ENCODE results near the gene SLC28A2. TPM values are rescaled to one million over a fixed set of nuclear protein-coding genes. Genes with fewer than 3 reads are reported as not detected.

SLC28A2 gene
- total RNA-seq, 1 experiment from 2014 or later = 0.20 TPM

- TF ChIP-seq KAT7 (CRISPR knock-in tag; IDR thresholded peaks at IDR 0.05; ENCODE audit: borderline replicate concordance) = no peak
- TF ChIP-seq RORB (CRISPR knock-in tag; IDR thresholded peaks at IDR 0.05) = no peak
- no peak for TF ChIP-seq ZNF532 (CRISPR knock-in tag; IDR thresholded peaks at IDR 0.05; ENCODE audit: borderline replicate concordance)
- TF ChIP-seq USF2 (CRISPR knock-in tag; IDR thresholded peaks at IDR 0.05) = no peak
- TF ChIP-seq SMAD4 (CRISPR knock-in tag; IDR thresholded peaks at IDR 0.05) = no peak
Measured at GRCh38 chr15:45276831-45277230, 24.8 kb downstream of the SLC28A2 start (continued).

GRCh38 chr15:45279024-45279698, 27.1 kb downstream of the SLC28A2 start:
- Mint-ChIP-seq H3K27me3 (ENCODE audit: low read depth) (peaks cover 48% of the 10 kb centered on the region), H3K4me1 (0 out of 2 replicates have a peak, but pooled peaks cover 3% of the 10 kb centered on the region), H3K9me3 (no peaks in the 10 kb centered on the region), H3K36me3 (no peaks in the 10 kb centered on the region), H3K4me3 (peak overlapping the region; percentile 80), H3K27ac (peak overlapping the region; percentile 43)
- ChIA-PET POLR2A (no interaction called here), CTCF (interaction anchor here (1.0 to 1.6 kb wide), 5 partner anchors 26 to 153 kb away, joined by 3 to 7 read pairs (median 4); no protein-coding TSS in a partner anchor)
- TF ChIP-seq CREM (CRISPR knock-in tag; IDR thresholded peaks at IDR 0.05) (peak; percentile 80; the same call in 1 of the 2 replicates), MAX (CRISPR knock-in tag; IDR thresholded peaks at IDR 0.05) (peak; percentile 70), SP1 (CRISPR knock-in tag; conservative IDR thresholded peaks at IDR 0.05) (peak; percentile 93), GABPB1 (CRISPR knock-in tag; IDR thresholded peaks at IDR 0.05) (peak; percentile 65; the same call in 1 of the 2 replicates), TCF7 (CRISPR knock-in tag; IDR thresholded peaks at IDR 0.05; ENCODE audit: low read depth) (no peak), NFATC4 (CRISPR knock-in tag; IDR thresholded peaks at IDR 0.05) (no peak), PREB (CRISPR knock-in tag; IDR thresholded peaks at IDR 0.05; ENCODE audit: borderline replicate concordance) (no peak), FOXK1 (CRISPR knock-in tag; IDR thresholded peaks at IDR 0.05) (peak; percentile 84), NFYB (CRISPR knock-in tag; conservative IDR thresholded peaks at IDR 0.05; ENCODE audit: low read depth) (peak; percentile 81)
- DNase-seq (ENCODE audit: low spot score) (peak; percentile 97), ATAC-seq (peak; percentile 100)

- no peak overlapping the region for H3K27ac Mint-ChIP-seq
- no peaks in the 10 kb centered on the region for H3K4me1 Mint-ChIP-seq
- DNase-seq (ENCODE audit: low spot score) (no peak), ATAC-seq (no peak)
- ChIA-PET POLR2A (no interaction called here), CTCF (interaction anchor here (0.6 kb wide), 1 partner anchor 157 kb away, joined by 3 read pairs; no protein-coding TSS in a partner anchor)
- no peaks in the 10 kb centered on the region for H3K9me3 Mint-ChIP-seq
- H3K27me3 Mint-ChIP-seq (ENCODE audit: low read depth) = peaks cover 59% of the 10 kb centered on the region
- no peak overlapping the region for H3K4me3 Mint-ChIP-seq
- no peaks in the 10 kb centered on the region for H3K36me3 Mint-ChIP-seq
- TF ChIP-seq ATF3 (CRISPR knock-in tag; conservative IDR thresholded peaks at IDR 0.05) = no peak
- no peak for TF ChIP-seq TP53 (CRISPR knock-in tag; IDR thresholded peaks at IDR 0.05)
Measured at GRCh38 chr15:45285413-45285812, 33.4 kb downstream of the SLC28A2 start.
